HG03039 (cell line): ENCODE results near the gene BCL2.

ENCODE experiments used
- ATAC-seq: cut with Tn5 transposase; IDR thresholded peaks from one replicate; pipeline ENCODE4 v1.9.1; 2021; ENCODE audit warnings: mild to moderate bottlenecking, moderate library complexity; ENCODE audit not compliant: unreplicated experiment

The BCL2 gene

DNA sequence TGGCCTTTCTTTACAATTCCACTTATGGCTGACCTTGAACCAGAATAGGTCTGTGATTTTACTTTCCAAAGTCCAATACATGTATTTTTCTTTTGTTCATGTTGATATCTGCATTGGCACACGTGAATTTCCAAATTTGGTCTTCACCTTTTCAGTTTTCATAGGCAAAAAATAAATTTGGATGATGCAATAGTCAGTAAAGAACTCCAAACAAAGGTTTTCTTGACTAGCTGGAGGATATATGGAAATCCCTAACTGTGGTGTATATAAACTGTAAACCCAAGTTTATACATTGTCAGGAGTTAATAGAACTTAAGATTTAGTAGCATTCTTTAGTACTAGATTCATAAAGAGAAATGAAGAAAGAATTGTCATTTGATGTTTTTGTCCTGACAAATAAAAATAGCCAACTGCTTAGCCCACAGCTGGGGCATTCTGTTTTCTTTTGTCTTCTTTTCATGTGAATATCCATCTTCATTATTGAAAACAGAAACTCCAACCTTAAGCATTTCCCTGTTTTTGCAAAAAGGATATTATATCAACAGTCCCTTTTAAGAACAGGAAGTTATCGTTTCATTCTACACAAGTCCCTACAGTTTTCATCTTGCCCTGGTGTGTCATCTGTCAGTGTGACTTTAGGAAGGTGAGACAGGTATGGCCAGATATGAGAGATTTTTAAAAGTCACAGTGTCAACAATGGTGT is 132.9 kb downstream of the BCL2 start:
- ATAC-seq = no peak

- ATAC-seq = no peak
These were observed 133.6 kb downstream of the BCL2 start for GRCh38 chr18:63185984-63186383.

DNA sequence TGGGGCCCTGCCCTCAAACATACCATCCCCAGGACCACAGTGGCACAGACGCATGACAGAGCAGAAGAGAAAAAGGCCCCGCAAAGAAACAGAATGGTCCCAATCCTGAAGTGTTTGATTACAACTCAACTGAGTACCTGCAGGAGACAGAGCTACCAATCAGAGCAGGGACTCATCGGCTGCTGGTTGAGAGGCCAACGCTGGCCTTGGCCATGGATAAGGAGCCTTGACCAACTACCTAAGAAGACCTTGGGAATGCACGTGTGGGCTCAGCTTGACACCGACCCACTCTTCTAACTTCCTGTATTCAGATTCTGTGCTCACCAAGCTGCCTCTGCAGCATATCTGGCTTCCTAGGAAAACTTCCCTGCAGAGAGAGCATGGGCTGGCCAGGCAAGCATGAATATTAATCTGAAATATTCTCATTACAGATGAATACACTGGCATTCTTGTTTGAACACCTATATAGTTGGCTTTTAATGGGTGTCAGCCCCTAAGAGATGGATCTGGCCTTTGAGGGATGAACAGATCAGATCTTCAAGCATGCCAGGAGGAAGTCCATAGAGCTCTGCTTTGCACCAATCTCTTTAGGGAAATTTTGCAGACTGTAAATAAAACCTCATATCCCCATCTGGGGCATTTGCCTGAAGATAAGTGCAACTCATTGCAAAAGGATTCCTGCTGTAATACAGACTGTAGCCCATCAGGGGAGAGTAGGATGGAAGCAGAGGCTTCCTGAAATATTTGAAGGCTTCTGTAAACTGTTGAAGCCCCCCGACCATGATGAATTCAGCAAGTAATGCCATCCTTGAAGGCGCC is 135.4 kb downstream of the BCL2 start:
- ATAC-seq = no peak

DNA sequence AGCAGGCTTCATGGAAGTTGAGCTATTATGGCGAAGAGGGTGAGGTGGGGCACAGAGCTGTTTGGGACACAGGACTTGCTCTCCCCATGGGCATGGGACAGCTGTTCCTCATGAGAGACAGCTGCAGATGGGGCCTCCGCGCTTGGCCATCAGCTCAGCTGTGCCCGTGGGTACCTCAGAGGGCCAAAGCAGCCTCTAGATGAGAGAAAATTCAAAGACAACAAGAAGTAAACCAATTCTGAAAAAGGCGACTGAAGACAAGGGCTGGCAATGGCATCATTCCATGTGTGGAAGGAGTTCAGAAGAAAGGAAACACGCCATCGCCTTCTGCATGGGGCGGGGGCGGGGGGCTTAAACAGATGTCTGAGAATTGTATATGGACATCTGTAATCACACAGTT is 136.2 kb downstream of the BCL2 start:
- no peak for ATAC-seq

DNA sequence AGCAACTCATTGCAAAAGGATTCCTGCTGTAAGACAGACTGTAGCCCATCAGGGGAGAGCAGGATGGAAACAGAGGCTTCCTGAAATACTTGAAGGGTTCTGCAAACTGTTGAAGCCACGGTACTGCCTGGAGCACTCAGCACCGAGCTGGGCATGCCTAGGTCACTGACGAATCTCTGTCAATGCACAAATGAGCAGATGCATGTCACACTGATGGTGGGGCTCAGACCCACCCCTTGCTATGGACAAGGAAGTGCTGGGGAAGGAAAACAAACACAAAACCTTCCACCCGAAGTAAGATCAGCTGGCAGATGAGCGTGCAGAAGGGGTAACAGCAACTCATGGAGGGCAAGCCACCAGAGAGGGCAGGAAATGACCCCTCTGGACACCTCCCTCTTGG is 136.7 kb downstream of the BCL2 start:
- no peak for ATAC-seq

DNA sequence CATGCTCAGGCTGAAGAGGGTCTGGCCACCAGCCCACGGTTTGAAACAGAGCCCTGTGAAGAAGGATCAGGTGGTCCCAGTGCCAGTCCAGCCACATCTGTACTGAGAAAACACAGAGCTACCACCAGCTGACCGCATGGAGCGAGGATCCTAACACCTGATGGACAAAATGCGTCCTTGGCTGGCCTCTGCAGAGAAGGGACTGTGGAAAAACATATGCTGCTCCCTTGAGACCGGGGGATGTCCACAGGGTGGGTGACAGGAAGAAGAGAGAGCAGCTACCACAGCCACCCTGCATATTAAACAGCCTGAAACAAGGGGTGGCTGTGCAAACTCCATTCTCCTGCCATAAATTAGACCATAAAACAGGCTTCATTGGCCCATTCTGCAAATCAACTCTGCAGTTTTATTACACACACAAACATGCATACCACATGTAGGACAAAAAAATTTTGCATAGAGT is 137.2 kb downstream of the BCL2 start:
- ATAC-seq = no peak

GRCh38 chr18:63181706-63182309 is 137.8 kb downstream of the BCL2 start:
- ATAC-seq = no peak

GRCh38 chr18:63180971-63181376 is 138.6 kb downstream of the BCL2 start:
- ATAC-seq = peak; percentile 63

DNA sequence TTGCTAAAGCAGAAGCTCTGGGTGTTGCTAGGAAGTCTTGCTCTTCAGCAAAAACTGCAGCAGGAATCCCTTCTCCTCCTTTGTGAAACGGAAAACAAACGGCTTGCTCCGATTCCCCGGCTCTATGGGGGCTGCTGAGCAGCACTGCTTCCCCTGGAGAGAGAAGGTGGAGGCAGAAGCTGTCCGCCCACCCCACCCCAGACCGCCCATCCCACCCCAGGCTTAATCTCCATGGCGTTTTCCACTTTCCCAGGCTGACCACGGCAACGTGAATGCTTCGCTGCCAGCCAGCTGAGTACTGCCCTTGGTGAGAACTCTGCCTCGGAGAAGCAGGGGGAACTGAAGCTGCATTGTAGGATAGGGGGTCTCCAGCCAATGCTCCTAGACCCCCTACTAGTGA is 139.2 kb downstream of the BCL2 start:
- ATAC-seq = no peak

DNA sequence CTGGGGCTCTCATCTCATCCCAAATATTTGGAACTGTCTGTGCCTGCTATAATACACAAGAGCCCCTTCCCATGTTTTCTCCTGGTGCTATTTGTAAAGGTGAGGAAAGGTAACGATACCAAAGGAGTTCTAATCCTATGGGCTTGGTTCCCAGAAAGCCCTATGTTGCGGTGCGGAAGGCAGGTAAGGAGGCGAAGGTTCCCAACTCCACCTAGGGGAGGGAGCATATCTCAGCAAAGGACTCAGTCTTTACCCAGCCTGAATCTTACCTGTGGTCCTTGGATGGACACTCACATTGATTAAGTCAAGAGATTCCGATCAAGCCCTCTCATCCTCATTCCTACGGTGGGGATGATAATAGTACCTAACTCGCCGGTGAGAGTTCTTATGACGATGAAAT is 140.1 kb downstream of the BCL2 start:
- ATAC-seq = no peak

DNA sequence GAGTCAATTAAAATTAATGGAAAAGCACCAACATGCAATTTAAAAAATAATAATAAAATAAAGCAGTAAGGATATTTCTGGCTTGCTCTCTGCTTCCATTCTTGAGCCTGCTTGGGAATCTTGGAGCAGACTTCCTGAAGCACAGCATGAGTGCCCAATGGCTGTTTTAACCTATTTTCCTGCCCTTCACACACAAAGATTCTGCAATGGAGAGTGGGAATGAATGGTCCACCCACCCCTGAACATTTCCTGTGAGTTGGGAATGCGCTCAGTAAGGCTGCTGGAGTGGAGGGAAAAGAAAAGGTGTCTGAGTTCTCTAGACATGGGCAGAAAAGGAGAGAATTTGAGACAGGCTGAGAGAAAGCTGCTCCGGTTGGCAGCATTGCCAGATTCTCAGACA is 140.6 kb downstream of the BCL2 start:
- no peak for ATAC-seq

- no peak for ATAC-seq
These were observed 141.4 kb downstream of the BCL2 start for GRCh38 chr18:63177919-63178821.

DNA sequence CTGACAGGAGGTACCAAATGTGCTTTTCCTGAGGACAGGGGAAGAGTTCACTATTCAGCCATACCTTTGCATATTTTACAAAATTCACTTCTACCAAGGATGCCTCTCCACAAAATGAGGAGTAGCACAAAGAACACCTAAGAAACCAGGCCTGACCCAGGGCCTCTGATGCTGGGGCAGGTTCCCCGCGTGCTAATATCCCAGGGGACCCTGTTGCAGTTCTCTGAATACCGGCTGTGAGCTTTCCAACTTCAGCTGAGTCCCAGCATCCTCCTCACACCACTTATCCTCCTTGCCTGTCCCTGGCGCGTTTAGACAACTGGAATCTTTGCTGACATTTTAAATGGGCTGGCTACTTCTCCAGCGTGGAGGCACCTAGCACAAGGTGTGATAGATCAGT is 142.3 kb downstream of the BCL2 start:
- ATAC-seq = no peak

DNA sequence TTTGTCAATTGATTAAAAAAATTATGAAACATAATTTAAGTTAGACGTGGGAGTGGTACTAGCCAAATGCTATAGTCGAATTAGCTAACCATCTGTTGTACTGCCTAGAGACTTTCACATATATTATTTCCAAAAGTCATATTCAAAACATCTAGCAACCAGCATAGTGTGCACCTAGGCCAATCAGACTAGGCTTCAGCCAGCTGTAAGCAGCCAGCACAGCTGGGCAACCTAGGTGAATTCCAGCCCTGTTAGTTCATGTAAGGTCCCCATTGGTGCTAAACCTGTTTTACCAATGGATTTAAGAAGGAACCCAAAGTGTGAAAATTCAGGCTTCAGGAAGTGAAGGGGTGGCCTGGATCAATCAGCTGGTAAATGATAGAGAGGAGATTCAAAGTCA is 144.3 kb downstream of the BCL2 start:
- ATAC-seq = peak; percentile 80

GRCh38 chr18:63173983-63174382 is 145.6 kb downstream of the BCL2 start:
- ATAC-seq = no peak

DNA sequence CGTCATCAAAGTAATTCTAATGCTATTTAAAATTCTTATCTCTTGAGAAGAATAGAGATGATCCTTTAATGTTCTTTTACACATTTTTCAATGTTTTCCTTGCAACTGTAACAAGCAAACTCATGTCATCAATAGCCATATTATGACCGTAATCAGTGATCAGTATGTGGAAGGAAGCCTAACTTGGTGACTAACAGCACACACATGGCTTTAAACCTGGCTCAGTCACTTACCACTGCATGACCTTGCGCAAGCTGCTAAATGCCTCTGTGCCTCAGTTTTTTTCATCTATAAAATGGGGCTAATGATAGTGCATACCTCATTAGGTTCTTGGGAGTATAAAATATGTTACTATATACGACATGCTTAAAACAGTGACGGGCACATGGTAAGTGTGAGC is 149.7 kb downstream of the BCL2 start:
- no peak for ATAC-seq

DNA sequence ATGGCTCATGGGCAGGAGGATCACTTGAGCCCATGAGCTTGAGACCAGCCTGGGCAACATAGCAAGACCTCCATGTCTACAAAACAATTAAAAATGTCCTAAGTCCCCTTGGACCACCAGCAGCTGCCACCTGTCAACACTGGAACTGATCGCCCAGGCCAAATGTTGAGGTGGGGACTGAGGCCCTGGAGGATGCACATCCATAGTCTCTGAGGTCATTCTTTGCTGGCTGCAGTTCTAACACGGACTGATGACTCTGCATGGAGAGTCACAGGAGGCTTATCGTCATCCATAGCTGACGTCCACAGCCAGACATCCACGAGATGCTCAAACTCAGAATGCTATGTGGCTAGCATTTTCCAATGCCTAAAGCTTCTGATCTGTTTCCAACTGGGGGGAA is 151.3 kb downstream of the BCL2 start:
- ATAC-seq = no peak

GRCh38 chr18:63166142-63166541 is 153.4 kb downstream of the BCL2 start:
- no peak for ATAC-seq

DNA sequence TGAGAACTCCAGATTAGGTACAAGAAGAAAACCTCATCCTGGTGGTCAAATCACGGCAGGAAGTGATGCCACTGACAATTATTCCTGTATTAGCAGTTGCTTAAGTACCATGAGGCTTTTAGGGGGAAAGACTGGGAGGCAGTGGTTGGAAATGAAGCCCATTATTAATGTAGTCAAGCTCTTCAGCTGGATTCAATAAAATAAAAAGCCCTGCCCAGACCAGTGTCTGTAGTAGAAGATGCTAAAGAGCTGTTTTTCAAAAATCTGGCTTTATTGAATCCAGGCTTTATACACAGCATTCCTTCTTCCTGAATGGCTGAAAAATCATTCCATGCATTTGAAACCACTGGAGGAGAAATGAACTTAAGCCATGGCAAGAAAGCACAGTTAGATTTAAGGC is 155.2 kb downstream of the BCL2 start:
- ATAC-seq = no peak

GRCh38 chr18:63162271-63163014 is 157.1 kb downstream of the BCL2 start:
- no peak for ATAC-seq
